SU-DHL-6 (cell line): ENCODE measurements around the gene USP13.

ENCODE experiments used
- H2AFZ ChIP-seq: fragments of 200-600 bp; sonication (generic); 2 replicates; pipeline ENCODE4 v1.6.1; 2014; ENCODE audit warnings: low read depth, mild to moderate bottlenecking, moderate library complexity, mixed read lengths, antibody characterized with exemption, low read length; ENCODE audit not compliant: severe bottlenecking
- H3F3A ChIP-seq: fragments of 200-600 bp; shearing (Covaris generic); 2 replicates; pipeline ENCODE4 v1.6.0; 2016; ENCODE audit warnings: antibody characterized with exemption, mild to moderate bottlenecking; ENCODE audit not compliant: insufficient read depth
- H3K27ac ChIP-seq: fragments of 200-600 bp; sonication (generic); 2 replicates; pipeline ENCODE4 v1.5.1; 2016; ENCODE audit warnings: low read depth, mild to moderate bottlenecking, low read length, moderate library complexity, mixed read lengths
- H3K27me3 ChIP-seq: fragments of 200-600 bp; sonication (generic), shearing (Covaris generic); 2 replicates; pipeline ENCODE4 v1.6.0; 2014; ENCODE audit warnings: mild to moderate bottlenecking, low read length
- H3K36me3 ChIP-seq: fragments of 200-600 bp; sonication (generic); 2 replicates; pipeline ENCODE4 v1.6.1; 2014; ENCODE audit warnings: mild to moderate bottlenecking, low read length, mixed read lengths
- H3K4me2 ChIP-seq: fragments of 300-600, 200-600 bp; shearing (Covaris generic), sonication (generic); 2 replicates; pipeline ENCODE4 v1.6.0; 2014; ENCODE audit warnings: low read length, low read depth, mild to moderate bottlenecking; ENCODE audit not compliant: poor library complexity, severe bottlenecking
- H3K4me3 ChIP-seq: fragments of 200-600 bp; sonication (generic); 2 replicates; pipeline ENCODE4 v1.5.1; 2014; ENCODE audit warnings: antibody characterized with exemption, low read length, mild to moderate bottlenecking, mixed read lengths; ENCODE audit not compliant: insufficient read depth, poor library complexity, severe bottlenecking
- H3K79me2 ChIP-seq: fragments of 200-600 bp; sonication (generic); 2 replicates; pipeline ENCODE4 v1.6.1; 2014; ENCODE audit warnings: mild to moderate bottlenecking, low read length, moderate library complexity; ENCODE audit not compliant: insufficient read depth
- H3K9ac ChIP-seq: fragments of 200-600 bp; sonication (generic); 2 replicates; pipeline ENCODE4 v1.7.0; 2014; ENCODE audit warnings: mild to moderate bottlenecking, low read length
- H3K9me2 ChIP-seq: fragments of 200-600 bp; sonication (generic); replicated peaks from 2 replicates; pipeline ENCODE4 v1.6.1; 2014; ENCODE audit warnings: low read length; ENCODE audit not compliant: insufficient read depth
- H3K9me3 ChIP-seq: fragments of 200-600 bp; sonication (generic); 2 replicates; pipeline ENCODE4 v1.6.1; 2014; ENCODE audit warnings: low read length, mixed read lengths; ENCODE audit not compliant: insufficient read depth
- H4K20me1 ChIP-seq: fragments of 200-600 bp; sonication (generic); 2 replicates; pipeline ENCODE4 v1.6.1; 2014; ENCODE audit warnings: low read depth, mild to moderate bottlenecking, antibody characterized with exemption, low read length, moderate library complexity, mixed read lengths
- CTCF ChIP-seq: fragments of 200-600 bp; sonication (generic); IDR thresholded peaks from one replicate; pipeline ENCODE4 v1.5.1; 2017; ENCODE audit warnings: antibody characterized with exemption, mild to moderate bottlenecking, low read length, moderate library complexity; ENCODE audit not compliant: insufficient read depth, poor library complexity, severe bottlenecking
- EZH2phosphoT487 ChIP-seq: fragments of 200-600 bp; sonication (generic), shearing (Covaris generic); conservative IDR thresholded peaks from 2 replicates; pipeline ENCODE4 v1.6.1; 2018; ENCODE audit warnings: mild to moderate bottlenecking, antibody characterized with exemption, low read length, moderate library complexity, mixed read lengths

Gene USP13

GRCh38 chr3:179812096-179812382 lies 159.2 kb downstream of the USP13 start:
- Histone ChIP-seq H3K36me3 (no peaks in the 10 kb centered on the region), H3K9me3 (no peaks in the 10 kb centered on the region), H3K4me3 (no peak overlapping the region), H3K9me2 (no peaks in the 10 kb centered on the region), H3K27ac (no peak overlapping the region), H4K20me1 (no peaks in the 10 kb centered on the region), H3K27me3 (no peaks in the 10 kb centered on the region), H3K4me2 (no peak overlapping the region), H3K9ac (no peak overlapping the region), H3K79me2 (no peaks in the 10 kb centered on the region), H2AFZ (no peak overlapping the region), H3F3A (no peaks in the 10 kb centered on the region)
- TF ChIP-seq CTCF (no peak), EZH2phosphoT487 (no peak)

GRCh38 chr3:179819379-179819778 lies 166.5 kb downstream of the USP13 start:
- no peak overlapping the region for H3K9ac ChIP-seq
- no peaks in the 10 kb centered on the region for H3K9me2 ChIP-seq
- H3K27me3 ChIP-seq, result no peaks in the 10 kb centered on the region
- no peaks in the 10 kb centered on the region for H3K79me2 ChIP-seq
- no peak overlapping the region for H3K27ac ChIP-seq
- TF ChIP-seq EZH2phosphoT487 (no peak), CTCF (no peak)
- no peaks in the 10 kb centered on the region; the same call in 1 of the 2 replicates for H4K20me1 ChIP-seq
- H3F3A ChIP-seq, result no peaks in the 10 kb centered on the region
- H2AFZ ChIP-seq, result no peak overlapping the region
- H3K4me3 ChIP-seq, result no peak overlapping the region
- no peaks in the 10 kb centered on the region for H3K9me3 ChIP-seq
- no peak overlapping the region for H3K4me2 ChIP-seq
- H3K36me3 ChIP-seq, result no peaks in the 10 kb centered on the region

- Histone ChIP-seq H4K20me1 (no peaks in the 10 kb centered on the region; the same call in 1 of the 2 replicates), H3K79me2 (no peaks in the 10 kb centered on the region), H3K4me2 (no peak overlapping the region), H3K9ac (no peak overlapping the region), H3K27me3 (no peaks in the 10 kb centered on the region), H3K9me2 (no peaks in the 10 kb centered on the region), H3K36me3 (no peaks in the 10 kb centered on the region), H2AFZ (no peak overlapping the region), H3K4me3 (no peak overlapping the region), H3K9me3 (no peaks in the 10 kb centered on the region), H3F3A (no peaks in the 10 kb centered on the region), H3K27ac (no peak overlapping the region)
- no peak for TF ChIP-seq CTCF
- no peak for TF ChIP-seq EZH2phosphoT487
Observed at GRCh38 chr3:179822296-179822695, 169.5 kb downstream of the USP13 start.
